CD4-positive, alpha-beta T cell treated with Interleukin-6 for 4 hours (primary cell): ENCODE results near the gene EXT2.

ENCODE experiments used
- DNase-seq: peaks from one replicate; pipeline ENCODE4 v3.0.0-alpha.2; 2020; ENCODE audit warnings: mixed read lengths

Gene EXT2

GRCh38 chr11:44247508-44247907, 152.0 kb downstream of the EXT2 start:
- DNase-seq = no peak

GRCh38 chr11:44248109-44248508, 152.6 kb downstream of the EXT2 start:
- no peak for DNase-seq

- DNase-seq = no peak
Observed at GRCh38 chr11:44250421-44250820, 154.9 kb downstream of the EXT2 start.

GRCh38 chr11:44252999-44253602, 157.6 kb downstream of the EXT2 start:
- no peak for DNase-seq

- DNase-seq = no peak
Observed at GRCh38 chr11:44255406-44256071, 160.1 kb downstream of the EXT2 start.

- no peak for DNase-seq
Observed at GRCh38 chr11:44256673-44257291, 161.3 kb downstream of the EXT2 start.

GRCh38 chr11:44257338-44258189, 162.1 kb downstream of the EXT2 start:
- no peak for DNase-seq

GRCh38 chr11:44258190-44258489, 162.7 kb downstream of the EXT2 start:
- DNase-seq = no peak

GRCh38 chr11:44258839-44259420, 163.5 kb downstream of the EXT2 start:
- DNase-seq = no peak

GRCh38 chr11:44260081-44260480, 164.6 kb downstream of the EXT2 start:
- no peak for DNase-seq

- DNase-seq = no peak
Observed at GRCh38 chr11:44261800-44262591, 166.5 kb downstream of the EXT2 start.

GRCh38 chr11:44263738-44264437, 168.4 kb downstream of the EXT2 start:
- no peak for DNase-seq

GRCh38 chr11:44264438-44264749, 168.9 kb downstream of the EXT2 start:
- DNase-seq = no peak

GRCh38 chr11:44264761-44265160, 169.3 kb downstream of the EXT2 start:
- DNase-seq = no peak

- DNase-seq = no peak
Observed at GRCh38 chr11:44266056-44266780, 170.7 kb downstream of the EXT2 start.

- DNase-seq = no peak
Observed at GRCh38 chr11:44267006-44267749, 171.7 kb downstream of the EXT2 start.

- no peak for DNase-seq
Observed at GRCh38 chr11:44267750-44268613, 172.5 kb downstream of the EXT2 start.

GRCh38 chr11:44268614-44269080, 173.2 kb downstream of the EXT2 start:
- no peak for DNase-seq
